ENCODE measurements around the gene R3HDM2. TPM values are rescaled to one million over a fixed set of nuclear protein-coding genes. Genes with fewer than 3 reads are reported as not detected.
"Not testable (repeated sequence)": the region's sequence is repeated elsewhere in the genome, so short reads cannot be mapped to it uniquely, and the experiment has no call there.

The R3HDM2 gene
- total RNA-seq, 1 donor from 2014 or later, result 46.5 TPM

- no peaks in the 10 kb centered on the region for H3K27me3 Mint-ChIP-seq (ENCODE audit: low read depth)
- TF ChIP-seq CTCF (IDR thresholded peaks at IDR 0.05), result no peak
- peaks cover 28% of the 10 kb centered on the region for H3K4me1 Mint-ChIP-seq (ENCODE audit: low read depth)
- no peak for DNase-seq (ENCODE audit: low spot score)
- no peaks in the 10 kb centered on the region for H3K9me3 Mint-ChIP-seq (ENCODE audit: low read depth)
- H3K36me3 Mint-ChIP-seq (ENCODE audit: low read depth), result peaks cover 3% of the 10 kb centered on the region
- H3K27ac Mint-ChIP-seq (ENCODE audit: unreplicated experiment), result peak overlapping the region; percentile 82
- H3K4me3 Mint-ChIP-seq (ENCODE audit: unreplicated experiment), result peak overlapping the region; percentile 82
Measured at GRCh38 chr12:57428965-57429364, 1.9 kb downstream of the R3HDM2 start.

GRCh38 chr12:57426948-57427347, 3.9 kb downstream of the R3HDM2 start:
- H3K27ac Mint-ChIP-seq (ENCODE audit: unreplicated experiment); H3K27me3 Mint-ChIP-seq (ENCODE audit: low read depth); H3K36me3 Mint-ChIP-seq (ENCODE audit: low read depth): not testable (repeated sequence)

GRCh38 chr12:57420482-57420881, 10.4 kb downstream of the R3HDM2 start:
- no peaks in the 10 kb centered on the region for H3K27me3 Mint-ChIP-seq (ENCODE audit: low read depth)
- no peak overlapping the region for H3K27ac Mint-ChIP-seq (ENCODE audit: unreplicated experiment)
- peaks cover 8% of the 10 kb centered on the region for H3K36me3 Mint-ChIP-seq (ENCODE audit: low read depth)
- no peaks in the 10 kb centered on the region for H3K9me3 Mint-ChIP-seq (ENCODE audit: low read depth)
- TF ChIP-seq CTCF (IDR thresholded peaks at IDR 0.05), result no peak
- DNase-seq (ENCODE audit: low spot score), result no peak
- H3K4me1 Mint-ChIP-seq (ENCODE audit: low read depth), result peaks cover 14% of the 10 kb centered on the region
- H3K4me3 Mint-ChIP-seq (ENCODE audit: unreplicated experiment), result no peak overlapping the region

More at GRCh38 chr12:57426948-57427347, 3.9 kb downstream of the R3HDM2 start:
- not testable (repeated sequence) for DNase-seq (ENCODE audit: low spot score); H3K4me3 Mint-ChIP-seq (ENCODE audit: unreplicated experiment); H3K9me3 Mint-ChIP-seq (ENCODE audit: low read depth)
- H3K4me1 Mint-ChIP-seq (ENCODE audit: low read depth), result peaks cover 28% of the 10 kb centered on the region

- Mint-ChIP-seq H3K36me3 (ENCODE audit: low read depth) (peaks cover 7% of the 10 kb centered on the region), H3K4me3 (ENCODE audit: unreplicated experiment) (no peak overlapping the region), H3K9me3 (ENCODE audit: low read depth) (no peaks in the 10 kb centered on the region), H3K4me1 (ENCODE audit: low read depth) (peaks cover 14% of the 10 kb centered on the region), H3K27ac (ENCODE audit: unreplicated experiment) (peak overlapping the region; percentile 12), H3K27me3 (ENCODE audit: low read depth) (no peaks in the 10 kb centered on the region)
- no peak for DNase-seq (ENCODE audit: low spot score)
- no peak for TF ChIP-seq CTCF (IDR thresholded peaks at IDR 0.05)
Measured at GRCh38 chr12:57419495-57419894, 11.3 kb downstream of the R3HDM2 start.

- peaks cover 14% of the 10 kb centered on the region for H3K4me1 Mint-ChIP-seq (ENCODE audit: low read depth)
- no peak overlapping the region for H3K4me3 Mint-ChIP-seq (ENCODE audit: unreplicated experiment)
- H3K36me3 Mint-ChIP-seq (ENCODE audit: low read depth), result peaks cover 5% of the 10 kb centered on the region
- no peaks in the 10 kb centered on the region for H3K9me3 Mint-ChIP-seq (ENCODE audit: low read depth)
- H3K27me3 Mint-ChIP-seq (ENCODE audit: low read depth), result no peaks in the 10 kb centered on the region
- H3K27ac Mint-ChIP-seq (ENCODE audit: unreplicated experiment), result peak overlapping the region; percentile 6
- no peak for DNase-seq (ENCODE audit: low spot score)
- TF ChIP-seq CTCF (IDR thresholded peaks at IDR 0.05), result no peak
Measured at GRCh38 chr12:57418255-57418654, 12.6 kb downstream of the R3HDM2 start.

Measured in chondrocyte (in vitro differentiated cells).